Measurements from ENCODE around the gene FBXO44.
"Not testable (repeated sequence)": the region's sequence is repeated elsewhere in the genome, so short reads cannot be mapped to it uniquely, and the experiment has no call there.

The FBXO44 gene

DNA sequence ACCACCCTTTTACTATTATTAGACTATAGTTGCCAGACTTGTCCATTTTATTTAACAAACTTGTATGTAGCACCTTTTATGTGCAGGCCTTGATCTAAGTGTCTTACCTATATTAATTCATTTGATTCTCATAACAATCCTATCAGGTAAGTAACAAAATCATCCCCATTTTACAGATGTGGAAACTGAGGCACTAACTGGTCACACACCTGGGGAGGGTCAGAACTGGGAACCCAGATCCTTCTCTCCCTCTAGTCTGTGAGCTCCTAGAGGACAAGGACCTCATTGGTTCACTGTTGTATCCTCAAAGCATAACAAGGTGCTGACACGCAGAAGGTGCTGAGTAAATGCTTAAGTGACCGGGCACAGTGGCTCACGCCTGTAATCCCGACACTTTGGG is 15.3 kb upstream of the FBXO44 start:
- TF ChIP-seq CTCF (conservative IDR thresholded peaks at IDR 0.05; ENCODE audit: control insufficient read depth, insufficient read depth, low read depth, low read length), result no peak
- no peak for DNase-seq (ENCODE audit: low read depth)
- H3K4me3 ChIP-seq (ENCODE audit: control insufficient read depth, low read depth, low read length), result no peak overlapping the region

DNA sequence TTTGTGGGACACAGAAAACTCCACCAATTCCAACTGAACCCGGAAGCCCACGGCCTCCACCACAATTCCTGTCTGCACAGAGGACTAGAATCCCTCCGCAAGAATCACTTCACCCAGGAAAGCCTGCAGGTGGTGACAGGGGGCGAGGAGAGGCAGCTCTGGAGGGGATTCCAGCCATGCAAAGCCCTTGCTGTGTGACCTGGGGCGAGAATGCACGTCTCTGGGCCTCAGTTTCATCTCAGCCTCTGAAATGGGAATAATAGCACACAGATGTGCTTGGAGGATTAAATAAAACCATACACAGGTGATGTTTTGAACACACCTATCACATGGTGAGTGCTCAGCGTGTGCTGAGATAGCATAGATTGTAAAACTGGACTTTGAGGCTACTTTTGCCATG is 14.6 kb upstream of the FBXO44 start:
- DNase-seq (ENCODE audit: low read depth), result no peak
- H3K4me3 ChIP-seq (ENCODE audit: control insufficient read depth, low read depth, low read length), result no peak overlapping the region
- TF ChIP-seq CTCF (conservative IDR thresholded peaks at IDR 0.05; ENCODE audit: control insufficient read depth, insufficient read depth, low read depth, low read length), result no peak

DNA sequence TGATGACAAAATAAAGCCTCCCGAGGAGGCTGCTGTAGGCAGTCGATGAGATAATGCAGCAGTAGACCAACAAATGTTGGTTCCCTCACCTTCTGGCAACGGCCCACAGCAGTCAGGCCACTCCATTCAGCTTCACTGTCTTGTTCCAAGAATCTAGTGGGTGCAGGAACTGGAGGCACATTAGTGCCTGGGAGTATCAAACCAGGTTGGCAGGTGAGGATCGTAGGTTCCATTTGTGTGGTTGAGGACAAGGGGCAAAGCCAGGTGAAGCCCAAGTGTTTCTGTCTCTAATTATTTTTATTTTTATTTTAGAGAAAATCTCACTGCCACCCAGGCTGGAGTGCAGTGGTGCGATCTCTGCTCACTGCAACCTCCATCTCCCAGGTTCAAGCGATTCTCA is 13.7 kb upstream of the FBXO44 start:
- TF ChIP-seq CTCF (conservative IDR thresholded peaks at IDR 0.05; ENCODE audit: control insufficient read depth, insufficient read depth, low read depth, low read length), result no peak
- no peak for DNase-seq (ENCODE audit: low read depth)
- H3K4me3 ChIP-seq (ENCODE audit: control insufficient read depth, low read depth, low read length), result no peak overlapping the region

DNA sequence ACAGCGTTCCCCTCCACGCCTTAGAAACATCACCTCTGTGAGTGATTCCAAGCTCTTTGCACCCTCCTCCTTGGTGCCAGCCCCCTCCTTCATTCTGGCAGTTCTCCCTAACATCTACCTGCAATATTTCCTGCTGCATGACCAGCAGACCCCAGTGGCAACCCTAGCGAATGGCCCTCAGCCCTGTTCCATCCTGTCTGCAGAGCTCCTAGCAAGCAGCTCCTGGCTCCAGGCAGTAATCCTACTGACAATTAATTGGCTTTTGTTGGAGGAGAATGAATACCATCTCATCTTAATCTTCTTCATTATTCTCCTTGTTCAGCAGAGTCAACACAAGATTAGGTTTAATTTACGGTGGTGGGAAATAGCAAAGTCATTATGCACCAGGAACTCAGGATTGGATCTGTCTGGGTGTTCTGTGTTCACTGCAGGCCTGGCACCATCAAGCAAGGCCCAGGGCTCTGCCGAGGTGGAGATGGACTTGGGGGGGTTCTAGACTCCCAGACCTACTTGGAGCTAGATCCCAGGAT is 12.8 kb upstream of the FBXO44 start:
- TF ChIP-seq CTCF (conservative IDR thresholded peaks at IDR 0.05; ENCODE audit: control insufficient read depth, insufficient read depth, low read depth, low read length), result no peak
- DNase-seq (ENCODE audit: low read depth), result no peak
- H3K4me3 ChIP-seq (ENCODE audit: control insufficient read depth, low read depth, low read length), result no peak overlapping the region

GRCh38 chr1:11642418-11643017 is 12.2 kb upstream of the FBXO44 start:
- DNase-seq (ENCODE audit: low read depth), result peak; percentile 70

GRCh38 chr1:11643782-11644181 is 10.9 kb upstream of the FBXO44 start:
- peak; percentile 15 for DNase-seq (ENCODE audit: low read depth)
- TF ChIP-seq CTCF (conservative IDR thresholded peaks at IDR 0.05; ENCODE audit: control insufficient read depth, insufficient read depth, low read depth, low read length), result no peak
- H3K4me3 ChIP-seq (ENCODE audit: control insufficient read depth, low read depth, low read length), result no peak overlapping the region

More at GRCh38 chr1:11642418-11643017, 12.2 kb upstream of the FBXO44 start:
- H3K4me3 ChIP-seq (ENCODE audit: control insufficient read depth, low read depth, low read length), result not testable (repeated sequence)
- peak; percentile 99 for TF ChIP-seq CTCF (conservative IDR thresholded peaks at IDR 0.05; ENCODE audit: control insufficient read depth, insufficient read depth, low read depth, low read length)
